Activated T-cell treated with anti-CD3 and anti-CD28 coated beads, Interleukin-2, amount 50 U/mL, for 72 hours (primary cell): ENCODE measurements around the gene MMP14. TPM values are rescaled to one million over a fixed set of nuclear protein-coding genes. Genes with fewer than 3 reads are reported as not detected.

Source experiments
- ATAC-seq, 2 donors: fragments of 150-1000 bp; cut with Tn5 transposase; replicated peaks in 1 of 2; 2 replicates each; pipeline ENCODE4 v1.10.0; 2021; ENCODE audit warnings: moderate library complexity in 2 of 2, mild to moderate bottlenecking in 1 of 2
- DNase-seq, 2 donors: peaks; one replicate each; pipeline ENCODE4 v3.0.0; 2021 to 2022; ENCODE audit warnings: mixed read lengths in 1 of 2
- H3K27ac Mint-ChIP-seq: one replicate; pipeline ENCODE4 v1.8.0; 2022; ENCODE audit warnings: mild to moderate bottlenecking, moderate library complexity, mixed read lengths
- H3K27me3 Mint-ChIP-seq: one replicate; pipeline ENCODE4 v1.8.0; 2022; ENCODE audit warnings: low read depth, mixed read lengths
- H3K36me3 Mint-ChIP-seq, 2 donors: one replicate each; pipeline ENCODE4 v1.8.0; 2022; ENCODE audit warnings: mixed read lengths in 2 of 2, mild to moderate bottlenecking in 1 of 2; ENCODE audit not compliant: insufficient read depth in 2 of 2
- H3K4me1 Mint-ChIP-seq: one replicate; pipeline ENCODE4 v1.8.0; 2022; ENCODE audit warnings: low read depth, mixed read lengths
- H3K4me3 Mint-ChIP-seq, 2 donors: one replicate each; pipeline ENCODE4 v1.8.0; 2022; ENCODE audit warnings: mild to moderate bottlenecking in 2 of 2, mixed read lengths in 2 of 2, moderate library complexity in 2 of 2
- H3K9me3 Mint-ChIP-seq, 2 donors: one replicate each; pipeline ENCODE4 v1.8.0; 2022; ENCODE audit warnings: mixed read lengths in 2 of 2
- total RNA-seq, 2 donors: library from RNA; stranded (reverse); gene quantifications; one replicate each; pipeline ENCODE4 v1.2.3, GENCODE V29; 2022

MMP14 gene
- total RNA-seq, 2 donors from 2014 or later, result 1.4 to 6.8 TPM

DNA sequence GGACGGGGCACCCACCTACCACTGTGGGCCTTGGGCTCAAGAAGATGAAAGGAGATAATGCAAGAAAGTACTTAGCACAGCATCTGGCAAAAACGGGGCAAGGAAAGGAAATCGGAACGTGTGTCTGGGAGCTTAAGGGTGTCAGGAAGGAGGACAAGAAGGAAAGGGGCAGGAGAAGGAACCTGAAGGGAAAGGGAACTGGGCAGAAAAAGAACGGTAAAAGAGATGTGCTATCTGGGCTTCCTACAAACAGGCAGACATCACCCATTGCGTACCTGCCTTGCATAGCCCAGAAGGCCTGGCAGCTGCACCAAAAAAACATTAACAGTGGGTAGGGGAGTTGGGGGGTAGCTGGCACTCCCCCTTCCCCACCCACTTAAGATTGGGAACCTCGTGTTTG is 45.7 kb downstream of the MMP14 start:
- DNase-seq (no peak), ATAC-seq (no peak)
- H3K4me3 Mint-ChIP-seq, result no peak overlapping the region
- peaks cover 0 to 7% of the 10 kb centered on the region in 2 donors for H3K36me3 Mint-ChIP-seq
- no peak overlapping the region for H3K27ac Mint-ChIP-seq
- peaks cover 16% of the 10 kb centered on the region for H3K4me1 Mint-ChIP-seq
- H3K9me3 Mint-ChIP-seq, result no peaks in the 10 kb centered on the region
- no peaks in the 10 kb centered on the region for H3K27me3 Mint-ChIP-seq

DNA sequence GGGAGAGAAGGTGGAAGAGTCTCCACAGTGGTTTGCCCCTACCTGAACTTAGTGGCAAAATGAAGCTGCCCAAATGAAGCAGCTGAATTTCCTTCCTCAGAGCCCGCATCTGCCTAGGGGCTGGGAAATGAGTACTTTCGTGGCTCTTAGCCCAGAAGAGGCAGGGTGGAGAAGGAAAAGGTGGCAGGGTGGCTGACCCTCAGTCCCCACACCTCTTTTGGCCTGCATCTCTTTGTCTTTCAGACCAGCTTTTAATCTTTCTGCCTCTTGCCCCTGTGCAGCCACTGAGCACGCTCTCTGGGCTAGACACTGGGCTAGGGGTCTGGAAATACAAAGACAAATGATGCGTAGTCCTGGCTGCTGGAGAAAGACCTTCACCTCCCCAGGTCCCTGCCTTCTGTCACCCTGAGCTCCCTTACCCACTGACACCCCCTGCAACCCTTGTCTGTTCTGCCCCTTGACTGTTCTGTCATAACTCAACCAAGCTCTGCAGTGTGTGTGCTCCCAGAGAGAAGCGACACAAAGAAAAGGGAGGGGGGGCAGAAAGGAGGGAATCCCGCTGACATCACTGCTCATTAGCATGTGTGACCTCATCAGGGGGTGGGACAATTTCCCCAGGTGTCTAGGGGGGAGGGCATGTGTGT is 46.3 kb downstream of the MMP14 start:
- no peak for ATAC-seq
- DNase-seq, result peak in 1 of 2 donors; percentile 21
- Mint-ChIP-seq H3K27ac (no peak overlapping the region), H3K36me3 (peaks cover 0 to 5% of the 10 kb centered on the region in 2 donors), H3K4me3 (no peak overlapping the region), H3K9me3 (no peaks in the 10 kb centered on the region), H3K4me1 (peaks cover 22% of the 10 kb centered on the region), H3K27me3 (no peaks in the 10 kb centered on the region)

DNA sequence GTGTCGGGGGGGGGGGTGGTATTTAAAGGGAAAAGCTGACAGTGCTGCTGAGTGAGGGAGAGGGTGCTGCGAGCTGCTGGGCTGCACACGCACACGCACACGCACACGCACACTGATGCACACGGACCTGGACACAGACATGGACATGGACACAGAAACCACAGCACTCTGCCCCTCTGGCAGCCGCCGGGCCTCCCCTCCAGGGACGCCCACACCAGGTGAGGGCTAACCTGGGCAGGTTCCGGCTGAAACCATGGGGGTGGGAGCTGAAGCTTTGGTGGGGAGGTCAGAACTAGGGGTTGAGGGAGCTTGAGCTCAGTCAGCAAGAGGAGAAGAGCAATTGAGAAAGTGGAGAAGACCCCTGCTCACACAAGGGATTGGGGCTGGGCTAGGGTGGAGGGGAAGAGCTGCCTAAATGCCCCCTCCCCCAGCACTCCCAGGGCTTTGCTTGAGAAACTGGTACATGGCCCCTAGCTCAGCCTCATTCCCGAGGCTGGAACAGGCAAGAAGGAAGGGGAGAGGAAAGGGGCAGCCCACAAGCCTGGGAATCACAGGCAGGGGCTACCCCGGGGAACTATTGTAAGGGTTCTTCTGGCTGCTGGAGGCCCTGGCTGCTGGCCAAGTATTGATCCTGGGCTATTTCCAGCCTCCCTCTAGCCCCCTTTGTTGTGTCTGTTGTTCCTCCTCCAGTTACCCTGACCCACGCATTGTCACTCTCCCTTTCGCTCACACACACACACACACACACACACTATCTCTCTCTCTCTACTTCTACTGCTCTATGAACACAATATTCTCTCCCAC is 47.0 kb downstream of the MMP14 start, which contains the start of gene REM2:
TSS of gene REM2 (plus strand) at position 50 of the 804 bp plus-strand sequence. CDS start at position 116, 66 bp downstream.
- no peak for ATAC-seq
- H3K27ac Mint-ChIP-seq, result no peak within 1 kb of the TSS
- no peak for DNase-seq

DNA sequence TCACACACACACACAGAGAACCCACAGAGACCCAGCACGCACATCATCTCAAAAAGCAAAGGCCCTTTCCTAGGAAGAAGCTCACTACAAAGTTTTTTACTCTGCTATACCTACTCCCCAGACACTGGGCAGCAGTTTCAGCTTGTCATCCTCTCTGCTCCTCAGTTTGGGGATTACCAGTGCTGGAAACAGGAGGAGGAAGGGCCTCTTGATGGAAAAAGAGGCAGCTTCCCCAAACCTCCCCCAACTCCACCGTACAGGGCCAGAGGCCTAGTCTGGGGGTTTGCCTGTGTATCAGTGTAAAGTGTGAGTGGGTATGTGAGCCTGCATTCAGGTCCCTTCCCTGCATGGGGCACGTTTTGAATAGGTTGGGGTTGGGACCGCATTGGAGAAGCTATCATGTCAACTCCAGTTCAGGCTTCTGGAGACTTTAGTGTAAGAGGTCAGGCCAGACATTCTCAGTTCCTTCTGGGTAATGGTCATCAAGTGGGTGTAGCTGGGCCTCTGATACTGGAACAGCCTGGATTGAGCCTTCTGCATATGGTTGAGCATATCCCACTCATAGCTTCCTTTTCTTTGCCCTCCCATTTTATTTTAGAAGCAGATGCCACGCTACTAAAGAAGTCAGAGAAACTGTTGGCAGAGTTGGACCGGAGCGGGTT is 47.8 kb downstream of the MMP14 start:
- H3K4me3 Mint-ChIP-seq, result no peak overlapping the region
- H3K27me3 Mint-ChIP-seq, result no peaks in the 10 kb centered on the region
- H3K9me3 Mint-ChIP-seq, result no peaks in the 10 kb centered on the region
- H3K36me3 Mint-ChIP-seq, result no peaks in the 10 kb centered on the region
- peaks cover 33% of the 10 kb centered on the region for H3K4me1 Mint-ChIP-seq
- no peak for DNase-seq
- no peak overlapping the region for H3K27ac Mint-ChIP-seq
- no peak for ATAC-seq

More for the DNA sequence above, 47.0 kb downstream of the MMP14 start, which contains the start of gene REM2:
- peaks cover 29% of the 10 kb centered on the region for H3K4me1 Mint-ChIP-seq
- no peaks in the 10 kb centered on the region for H3K9me3 Mint-ChIP-seq
- H3K36me3 Mint-ChIP-seq, result no peaks in the 10 kb centered on the region
- H3K4me3 Mint-ChIP-seq, result no peak within 1 kb of the TSS
- no peaks in the 10 kb centered on the region for H3K27me3 Mint-ChIP-seq

- Mint-ChIP-seq H3K27ac (no peak overlapping the region), H3K36me3 (no peaks in the 10 kb centered on the region), H3K4me1 (peaks cover 38% of the 10 kb centered on the region), H3K4me3 (no peak overlapping the region), H3K9me3 (no peaks in the 10 kb centered on the region), H3K27me3 (no peaks in the 10 kb centered on the region)
- DNase-seq (no peak), ATAC-seq (no peak)
Observed at GRCh38 chr14:22884738-22885523, 48.5 kb downstream of the MMP14 start.

DNA sequence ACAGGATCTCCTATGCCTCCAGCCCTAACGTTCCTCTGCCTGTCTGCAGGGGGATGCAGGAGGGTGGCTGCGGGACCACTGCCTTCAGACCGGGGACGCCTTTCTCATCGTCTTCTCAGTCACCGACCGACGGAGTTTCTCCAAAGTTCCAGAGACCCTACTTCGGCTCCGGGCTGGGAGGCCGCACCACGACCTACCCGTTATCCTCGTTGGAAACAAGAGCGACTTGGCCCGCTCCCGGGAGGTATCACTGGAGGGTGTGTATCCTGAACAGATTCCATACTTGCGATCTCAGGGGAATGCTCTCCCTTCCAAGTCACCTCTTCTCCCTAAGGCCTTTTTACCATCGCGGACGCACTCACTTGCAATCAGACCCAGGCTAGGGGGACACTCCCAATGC is 49.6 kb downstream of the MMP14 start:
- no peak for DNase-seq
- Mint-ChIP-seq H3K4me3 (peak overlapping the region; percentile 61 to 84), H3K4me1 (peaks cover 44% of the 10 kb centered on the region), H3K9me3 (no peaks in the 10 kb centered on the region), H3K36me3 (no peaks in the 10 kb centered on the region), H3K27ac (peak overlapping the region; percentile 45), H3K27me3 (no peaks in the 10 kb centered on the region)
- ATAC-seq, result no peak

- peak; percentile 72 to 77 for ATAC-seq
Observed at GRCh38 chr14:22886500-22887259, 50.3 kb downstream of the MMP14 start.

GRCh38 chr14:22887260-22887989 is 51.0 kb downstream of the MMP14 start:
- ATAC-seq (peak; percentile 41 to 47), DNase-seq (peak; percentile 39 to 43)
- Mint-ChIP-seq H3K27me3 (no peaks in the 10 kb centered on the region), H3K4me3 (peak overlapping the region; percentile 84 to 94), H3K27ac (peak overlapping the region; percentile 92), H3K4me1 (peaks cover 40% of the 10 kb centered on the region), H3K9me3 (no peaks in the 10 kb centered on the region), H3K36me3 (no peaks in the 10 kb centered on the region)

More at GRCh38 chr14:22886500-22887259, 50.3 kb downstream of the MMP14 start:
- H3K27me3 Mint-ChIP-seq, result no peaks in the 10 kb centered on the region
- peak overlapping the region; percentile 84 to 94 for H3K4me3 Mint-ChIP-seq
- H3K36me3 Mint-ChIP-seq, result no peaks in the 10 kb centered on the region
- peaks cover 44% of the 10 kb centered on the region for H3K4me1 Mint-ChIP-seq
- peak overlapping the region; percentile 92 for H3K27ac Mint-ChIP-seq
- no peaks in the 10 kb centered on the region for H3K9me3 Mint-ChIP-seq
- DNase-seq, result peak; percentile 78 to 82

GRCh38 chr14:22887990-22888378 is 51.6 kb downstream of the MMP14 start:
- H3K27ac Mint-ChIP-seq, result peak overlapping the region; percentile 92
- H3K36me3 Mint-ChIP-seq, result no peaks in the 10 kb centered on the region
- H3K9me3 Mint-ChIP-seq, result no peaks in the 10 kb centered on the region
- peaks cover 40% of the 10 kb centered on the region for H3K4me1 Mint-ChIP-seq
- H3K27me3 Mint-ChIP-seq, result no peaks in the 10 kb centered on the region
- ATAC-seq, result peak; percentile 14 to 18
- peak; percentile 48 to 70 for DNase-seq
- H3K4me3 Mint-ChIP-seq, result peak overlapping the region; percentile 84 to 94

DNA sequence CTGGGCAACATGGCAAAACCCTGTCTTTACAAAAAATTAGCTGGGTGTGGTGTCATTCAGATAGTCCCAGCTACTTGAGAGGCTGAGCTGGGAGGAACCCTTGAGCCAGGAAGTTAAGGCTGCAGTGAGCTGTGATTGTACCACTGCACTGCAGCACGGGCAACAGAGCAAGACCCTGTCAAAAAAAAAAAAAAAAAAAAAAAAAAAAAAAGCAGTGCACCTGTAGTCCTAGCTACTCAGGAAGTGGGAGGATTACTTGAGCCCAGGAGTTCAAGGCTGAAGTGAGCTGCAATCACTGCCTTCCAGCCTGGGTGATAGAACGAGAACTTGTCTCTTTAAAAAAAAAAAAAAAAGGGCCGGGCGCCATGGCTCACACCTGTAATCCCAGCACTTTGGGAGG is 52.3 kb downstream of the MMP14 start:
- H3K4me1 Mint-ChIP-seq, result peaks cover 35% of the 10 kb centered on the region
- H3K9me3 Mint-ChIP-seq, result no peaks in the 10 kb centered on the region
- DNase-seq, result no peak
- no peaks in the 10 kb centered on the region for H3K27me3 Mint-ChIP-seq
- peak overlapping the region; percentile 6 to 94 for H3K4me3 Mint-ChIP-seq
- no peak for ATAC-seq
- no peak overlapping the region for H3K27ac Mint-ChIP-seq
- no peaks in the 10 kb centered on the region for H3K36me3 Mint-ChIP-seq

- Mint-ChIP-seq H3K4me1 (peaks cover 35% of the 10 kb centered on the region), H3K27me3 (no peaks in the 10 kb centered on the region), H3K4me3 (no peak overlapping the region), H3K27ac (no peak overlapping the region), H3K36me3 (no peaks in the 10 kb centered on the region), H3K9me3 (no peaks in the 10 kb centered on the region)
- no peak for ATAC-seq
- DNase-seq, result no peak
Observed at GRCh38 chr14:22890416-22890815, 54.0 kb downstream of the MMP14 start.
